ENCODE results near the gene ZFPL1. TPM values are rescaled to one million over a fixed set of nuclear protein-coding genes. Genes with fewer than 3 reads are reported as not detected.
A peak's percentile ranks its signal among the peaks of the same experiment; 100 is the strongest.

Gene ZFPL1
- total and polyA plus RNA-seq, 9 of the 15 experiments (the other 6 are each of a cell fraction or from before 2014, with no cell fraction given) = 3.7 to 37.5 (median 22.7) TPM

DNA sequence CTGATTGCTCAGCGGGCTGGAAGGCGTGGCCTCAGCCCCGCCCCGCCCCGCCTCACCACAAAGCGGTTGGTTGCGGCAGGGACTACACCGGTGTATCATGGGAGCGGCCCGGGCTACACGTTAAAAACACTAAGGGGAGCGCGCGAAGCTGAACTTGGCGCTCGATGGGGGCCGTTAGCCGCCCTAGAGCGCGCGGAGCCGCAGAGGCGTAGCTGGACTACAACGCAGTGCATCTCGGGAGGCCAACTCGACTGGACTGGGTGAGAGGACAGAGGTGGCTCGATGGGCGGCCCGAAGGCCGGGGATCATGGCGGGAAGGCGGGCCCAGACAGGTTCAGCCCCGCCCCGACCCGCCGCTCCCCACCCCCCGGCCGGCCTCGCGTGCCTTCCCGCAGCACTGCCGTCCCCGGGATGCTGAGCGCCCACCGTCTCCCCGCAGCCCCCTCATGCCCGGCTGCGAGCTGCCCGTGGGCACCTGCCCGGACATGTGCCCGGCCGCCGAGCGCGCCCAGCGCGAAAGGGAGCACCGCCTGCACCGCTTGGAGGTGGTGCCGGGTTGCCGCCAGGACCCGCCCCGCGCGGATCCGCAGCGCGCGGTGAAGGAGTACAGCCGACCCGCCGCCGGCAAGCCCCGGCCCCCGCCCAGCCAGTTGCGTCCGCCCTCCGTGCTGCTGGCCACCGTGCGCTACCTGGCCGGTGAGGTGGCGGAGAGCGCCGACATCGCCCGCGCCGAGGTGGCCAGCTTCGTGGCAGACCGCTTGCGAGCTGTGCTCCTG is 43.0 kb upstream of the ZFPL1 start, which contains the start of gene SAC3D1 (continued):
- TF ChIP-seq, protein P1, sequence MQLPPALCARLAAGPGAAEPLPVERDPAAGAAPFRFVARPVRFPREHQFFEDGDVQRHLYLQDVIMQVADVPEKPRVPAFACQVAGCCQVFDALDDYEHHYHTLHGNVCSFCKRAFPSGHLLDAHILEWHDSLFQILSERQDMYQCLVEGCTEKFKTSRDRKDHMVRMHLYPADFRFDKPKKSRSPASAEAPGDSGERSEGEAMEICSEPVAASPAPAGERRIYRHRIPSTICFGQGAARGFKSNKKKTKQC (CRISPR knock-in tag; IDR thresholded peaks at IDR 0.05) = peak; percentile 52
- TF ChIP-seq NR3C1 (CRISPR knock-in tag; IDR thresholded peaks at IDR 0.05) (peak; percentile 71; the same call in 1 of the 2 replicates), SMARCC2 (IDR thresholded peaks at IDR 0.05; ENCODE audit: low read depth) (no peak), RBBP5 (IDR thresholded peaks at IDR 0.05; ENCODE audit: borderline replicate concordance, insufficient read depth, low read length, poor library complexity, severe bottlenecking) (peak; percentile 77), FOXK2 (conservative IDR thresholded peaks at IDR 0.05 in 1 of 2, IDR thresholded peaks at IDR 0.05 in 1 of 2; ENCODE audit: low read depth in 2 of 2) (peak in 1 of 2 experiments; percentile 44; a peak in 2 of 4 replicates), NFIC (IDR thresholded peaks at IDR 0.05) (0 out of 2 replicates have a peak, but pooled peaks have one; percentile 3), TAF15 (IDR thresholded peaks at IDR 0.05; ENCODE audit: low read depth, low read length) (no peak), ZNF75A (CRISPR knock-in tag; IDR thresholded peaks at IDR 0.05) (no peak), PTBP1 (IDR thresholded peaks at IDR 0.05; ENCODE audit: low read depth, low read length) (no peak), HDAC6 (IDR thresholded peaks at IDR 0.05; ENCODE audit: low read depth, low read length) (no peak), RB1 (IDR thresholded peaks at IDR 0.05; ENCODE audit: low read depth) (peak; percentile 70), DNMT1 (IDR thresholded peaks at IDR 0.05) (no peak), SP1 (CRISPR knock-in tag; IDR thresholded peaks at IDR 0.05) (peak; percentile 84), POLR2B (IDR thresholded peaks at IDR 0.05; ENCODE audit: low read depth, partially characterized antibody) (peak; percentile 73), MYBL2 (IDR thresholded peaks at IDR 0.05; ENCODE audit: low read depth) (peak; percentile 95), MYBL2 (CRISPR knock-in tag; IDR thresholded peaks at IDR 0.05; ENCODE audit: borderline replicate concordance) (no peak; the same call in 1 of the 2 replicates), SAP30 (IDR thresholded peaks at IDR 0.05; ENCODE audit: borderline replicate concordance, insufficient read depth, low read depth, low read length, poor library complexity, severe bottlenecking) (peak; percentile 81), SREBF1 (IDR thresholded peaks at IDR 0.05; ENCODE audit: borderline replicate concordance, low read depth, low read length) (no peak), CAMTA2 (CRISPR knock-in tag; conservative IDR thresholded peaks at IDR 0.05) (no peak), E2F3 (CRISPR knock-in tag; IDR thresholded peaks at IDR 0.05) (peak; percentile 82), SUPT5H (IDR thresholded peaks at IDR 0.05) (peak; percentile 84), ZNF143 (CRISPR knock-in tag; IDR thresholded peaks at IDR 0.05) (peak; percentile 84), ZNF212 (CRISPR knock-in tag; IDR thresholded peaks at IDR 0.05) (no peak), NELFE (IDR thresholded peaks at IDR 0.05; ENCODE audit: insufficient read depth, insufficient read length) (no peak)
- TF ChIP-seq, protein P2, sequence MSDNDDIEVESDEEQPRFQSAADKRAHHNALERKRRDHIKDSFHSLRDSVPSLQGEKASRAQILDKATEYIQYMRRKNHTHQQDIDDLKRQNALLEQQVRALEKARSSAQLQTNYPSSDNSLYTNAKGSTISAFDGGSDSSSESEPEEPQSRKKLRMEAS (CRISPR knock-in tag; IDR thresholded peaks at IDR 0.05) = peak; percentile 93
- TF ChIP-seq, protein P3, sequence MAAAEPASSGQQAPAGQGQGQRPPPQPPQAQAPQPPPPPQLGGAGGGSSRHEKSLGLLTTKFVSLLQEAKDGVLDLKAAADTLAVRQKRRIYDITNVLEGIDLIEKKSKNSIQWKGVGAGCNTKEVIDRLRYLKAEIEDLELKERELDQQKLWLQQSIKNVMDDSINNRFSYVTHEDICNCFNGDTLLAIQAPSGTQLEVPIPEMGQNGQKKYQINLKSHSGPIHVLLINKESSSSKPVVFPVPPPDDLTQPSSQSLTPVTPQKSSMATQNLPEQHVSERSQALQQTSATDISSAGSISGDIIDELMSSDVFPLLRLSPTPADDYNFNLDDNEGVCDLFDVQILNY (CRISPR knock-in tag; IDR thresholded peaks at IDR 0.05) = no peak
- TF ChIP-seq, protein P4, sequence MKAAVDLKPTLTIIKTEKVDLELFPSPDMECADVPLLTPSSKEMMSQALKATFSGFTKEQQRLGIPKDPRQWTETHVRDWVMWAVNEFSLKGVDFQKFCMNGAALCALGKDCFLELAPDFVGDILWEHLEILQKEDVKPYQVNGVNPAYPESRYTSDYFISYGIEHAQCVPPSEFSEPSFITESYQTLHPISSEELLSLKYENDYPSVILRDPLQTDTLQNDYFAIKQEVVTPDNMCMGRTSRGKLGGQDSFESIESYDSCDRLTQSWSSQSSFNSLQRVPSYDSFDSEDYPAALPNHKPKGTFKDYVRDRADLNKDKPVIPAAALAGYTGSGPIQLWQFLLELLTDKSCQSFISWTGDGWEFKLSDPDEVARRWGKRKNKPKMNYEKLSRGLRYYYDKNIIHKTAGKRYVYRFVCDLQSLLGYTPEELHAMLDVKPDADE (conservative IDR thresholded peaks at IDR 0.05; ENCODE audit: control insufficient read depth, low read depth, low read length) = peak; percentile 36; the same call in 1 of the 2 replicates

Measured in K562 (cell line).